NCI-H146 (cell line): ENCODE measurements around the gene SEC61G.

Experiments used
- DNase-seq: peaks from one replicate; lab custom pipeline; 2025; lab: John Stamatoyannopoulos, UW

The SEC61G gene

GRCh38 chr7:54758702-54759592 is at the start of gene SEC61G:
TSS of gene SEC61G (minus strand) at chr7:54759211. CDS start at chr7:54757588, 1,623 bp downstream.
- DNase-seq, result peak; percentile 97

GRCh38 chr7:54802841-54803240 is 43.8 kb upstream of the SEC61G start:
- no peak for DNase-seq

DNA sequence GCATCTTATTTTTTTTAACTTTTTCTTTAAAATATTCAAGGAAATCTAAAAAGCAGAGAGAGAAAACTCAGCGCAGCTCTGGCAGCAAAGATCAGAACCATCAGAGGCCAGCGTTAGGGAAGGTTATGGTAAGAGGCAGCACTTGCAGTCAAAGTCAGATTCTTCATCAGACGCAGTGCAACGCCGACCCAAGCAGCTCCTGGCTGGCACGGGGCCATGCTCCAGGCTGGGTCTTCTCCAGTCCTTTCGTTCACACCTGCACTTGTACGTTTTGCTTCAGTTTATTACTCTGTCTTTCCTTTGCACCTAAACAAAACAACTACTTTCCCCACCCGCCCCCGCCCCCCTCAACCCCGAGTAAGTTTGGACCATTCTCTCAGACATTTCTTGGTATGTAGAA is 43.1 kb upstream of the SEC61G start:
- no peak for DNase-seq

DNA sequence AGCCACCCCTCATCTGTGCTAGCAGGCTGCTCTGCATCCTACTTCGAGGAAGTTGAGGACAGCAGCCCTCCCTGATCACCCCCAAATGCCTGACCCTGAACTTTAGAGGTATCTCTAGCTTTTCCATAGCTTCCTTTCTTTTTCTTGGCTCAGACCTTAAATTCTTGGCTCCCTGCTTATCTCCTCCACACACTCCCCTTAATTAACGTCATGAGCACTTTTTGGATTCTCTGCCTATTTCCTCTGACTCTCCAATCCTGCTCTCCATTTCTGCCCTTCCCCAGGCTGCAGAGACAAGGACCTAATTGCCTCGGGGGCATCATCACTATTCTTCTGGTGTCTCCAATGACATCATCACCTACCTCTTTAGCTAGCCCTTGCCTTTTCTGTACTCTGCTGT is 40.8 kb upstream of the SEC61G start:
- no peak for DNase-seq

DNA sequence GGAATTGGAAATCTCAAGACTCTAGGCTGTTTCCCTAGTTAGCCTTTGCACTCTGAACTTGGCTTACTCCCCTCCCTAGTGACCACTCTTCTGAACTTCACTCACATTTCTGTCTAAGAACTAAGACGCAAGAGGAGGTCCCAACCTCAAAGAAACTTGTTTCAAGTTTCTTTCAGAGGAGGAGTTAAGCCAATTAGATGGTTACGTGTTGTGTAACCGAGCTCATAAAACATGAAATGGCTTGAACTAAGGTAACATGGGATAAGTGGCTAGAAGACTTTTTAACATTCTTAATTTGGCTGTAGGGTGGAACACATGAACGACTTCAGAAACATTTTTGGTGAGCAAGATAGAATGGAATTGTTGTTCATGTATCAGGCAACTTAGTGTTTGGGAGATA is 39.5 kb upstream of the SEC61G start:
- DNase-seq, result no peak

- DNase-seq, result no peak
Observed at GRCh38 chr7:54796853-54797252, 37.8 kb upstream of the SEC61G start.

DNA sequence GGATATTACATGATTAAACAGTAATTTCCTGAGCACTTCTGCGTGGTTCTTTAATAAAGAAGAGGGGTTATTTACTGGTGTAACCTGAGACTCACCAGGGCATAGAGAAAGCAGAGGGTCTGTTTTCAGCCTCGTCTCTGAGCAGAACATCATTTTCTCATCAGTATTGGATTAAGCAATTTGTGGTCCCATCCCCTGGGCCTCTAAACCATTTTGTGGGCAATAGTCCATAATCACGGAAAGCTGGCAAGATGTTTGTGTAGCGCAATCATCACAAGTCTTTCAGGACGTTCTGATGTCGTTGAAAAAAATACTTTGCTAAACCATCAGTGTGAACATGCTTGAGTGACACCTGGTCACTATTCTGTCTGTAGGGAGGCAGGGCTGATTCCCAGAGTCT is 37.1 kb upstream of the SEC61G start:
- no peak for DNase-seq

DNA sequence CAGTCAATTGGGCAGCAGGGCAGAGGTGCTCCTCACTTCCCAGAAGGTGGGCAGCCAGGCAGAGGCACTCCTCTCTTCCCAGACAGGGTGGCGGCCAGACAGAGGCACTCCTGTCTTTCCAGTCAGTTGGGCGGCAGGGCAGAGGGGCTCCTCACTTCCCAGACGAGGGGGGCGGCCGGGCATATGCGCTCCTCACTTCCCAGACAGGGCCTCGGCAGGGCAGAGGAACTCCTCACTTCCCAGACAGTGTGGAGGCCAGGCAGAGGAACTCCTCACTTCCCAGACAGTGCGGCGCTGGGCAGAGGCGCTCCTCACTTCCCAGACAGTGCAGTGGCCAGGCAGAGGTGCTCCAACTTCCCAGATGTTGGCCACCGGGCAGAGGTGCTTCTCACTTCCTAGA is 33.4 kb upstream of the SEC61G start:
- DNase-seq, result no peak

- no peak for DNase-seq
Observed at GRCh38 chr7:54788664-54789063, 29.7 kb upstream of the SEC61G start.

- DNase-seq, result no peak
Observed at GRCh38 chr7:54785261-54785660, 26.2 kb upstream of the SEC61G start.

GRCh38 chr7:54783952-54784351 is 24.9 kb upstream of the SEC61G start:
- no peak for DNase-seq

DNA sequence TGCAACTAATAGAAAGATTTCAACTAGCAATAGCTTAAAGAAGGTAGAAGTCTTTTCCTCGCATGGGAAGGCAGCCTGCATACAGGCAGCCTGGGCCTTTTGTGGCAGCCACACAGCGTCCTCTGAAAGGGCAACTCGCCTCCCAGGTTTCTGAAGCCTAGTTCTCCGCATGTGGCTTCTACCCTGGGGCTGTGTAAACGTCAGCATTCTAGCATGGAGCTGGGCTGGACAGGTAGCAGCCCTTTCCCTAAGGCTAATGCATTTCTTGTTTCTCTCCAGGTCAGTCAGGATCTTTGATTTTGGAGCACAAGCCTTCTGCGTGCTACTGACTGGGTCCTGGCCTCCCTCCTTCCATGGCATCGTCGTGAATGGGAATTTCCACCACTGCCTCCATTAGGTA is 23.8 kb upstream of the SEC61G start:
- DNase-seq, result no peak

DNA sequence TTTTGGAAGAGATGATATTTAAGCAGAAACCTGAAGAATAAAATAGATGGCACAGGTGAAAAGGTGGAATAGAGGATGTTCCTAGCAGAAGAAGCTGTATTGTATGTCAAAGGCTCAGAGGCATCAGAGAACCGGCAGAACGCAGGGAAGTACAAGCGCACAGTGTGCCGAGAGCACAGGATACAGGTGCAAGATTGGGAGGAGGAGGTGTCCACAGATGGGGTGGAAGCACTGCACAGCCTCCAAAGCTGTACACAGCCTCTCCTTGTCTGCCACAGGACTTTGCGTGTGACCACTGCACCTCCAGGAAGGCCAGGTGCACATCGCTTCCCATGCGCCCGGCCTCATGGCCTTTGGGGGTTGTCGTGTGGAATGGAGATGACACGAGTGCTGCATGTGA is 23.3 kb upstream of the SEC61G start:
- no peak for DNase-seq

- DNase-seq, result no peak
Observed at GRCh38 chr7:54781134-54781920, 22.3 kb upstream of the SEC61G start.

- DNase-seq, result no peak
Observed at GRCh38 chr7:54780490-54780889, 21.5 kb upstream of the SEC61G start.

- no peak for DNase-seq
Observed at GRCh38 chr7:54778696-54779540, 19.9 kb upstream of the SEC61G start.

- DNase-seq, result no peak
Observed at GRCh38 chr7:54778166-54778565, 19.2 kb upstream of the SEC61G start.

DNA sequence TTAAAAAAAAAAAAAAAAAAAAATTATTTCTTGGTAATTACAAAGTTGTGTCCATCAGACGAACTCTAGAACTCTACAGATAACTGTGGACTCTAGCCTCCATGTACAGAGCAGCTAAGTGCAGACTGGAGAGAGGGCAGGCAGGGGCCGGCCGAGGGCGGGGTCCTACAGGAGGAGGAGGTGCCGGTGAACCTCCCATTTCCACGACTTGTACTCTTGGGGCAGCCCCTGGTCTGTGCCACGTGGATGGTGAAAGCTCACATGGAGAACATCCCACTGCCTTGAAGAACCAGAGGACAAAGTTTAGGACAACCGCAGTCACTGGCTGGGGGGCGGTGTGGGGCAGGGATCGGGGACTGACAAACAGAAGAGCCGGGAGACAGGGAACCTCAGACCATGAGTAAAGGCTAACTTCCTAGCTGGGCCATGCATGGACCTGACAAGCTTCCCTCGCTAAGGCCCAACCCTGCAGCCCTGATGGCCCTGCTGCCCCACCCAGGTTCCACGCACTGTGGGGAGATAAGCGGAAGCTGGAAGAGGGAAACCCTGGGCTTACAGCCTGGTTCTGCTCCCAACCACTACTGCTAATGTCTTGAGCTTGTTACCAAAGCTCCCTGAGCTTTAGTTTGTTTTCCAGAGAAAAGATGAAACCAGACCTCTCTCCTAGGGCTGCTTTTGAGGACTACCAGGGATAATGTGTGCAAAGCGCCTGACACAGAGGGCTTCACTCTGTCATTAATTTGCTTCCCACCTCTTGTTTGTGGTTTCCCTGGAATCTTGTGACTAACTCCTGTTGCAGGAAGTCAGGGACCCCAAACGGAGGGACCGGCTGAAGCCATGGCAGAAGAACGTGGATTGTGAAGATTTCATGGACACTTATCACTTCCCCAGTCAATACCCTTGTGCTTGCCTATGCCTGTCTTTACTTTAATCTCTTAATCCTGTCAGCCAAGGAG is 16.1 kb upstream of the SEC61G start:
- DNase-seq, result no peak

GRCh38 chr7:54773472-54774399 is 14.7 kb upstream of the SEC61G start:
- peak; percentile 77 for DNase-seq

DNA sequence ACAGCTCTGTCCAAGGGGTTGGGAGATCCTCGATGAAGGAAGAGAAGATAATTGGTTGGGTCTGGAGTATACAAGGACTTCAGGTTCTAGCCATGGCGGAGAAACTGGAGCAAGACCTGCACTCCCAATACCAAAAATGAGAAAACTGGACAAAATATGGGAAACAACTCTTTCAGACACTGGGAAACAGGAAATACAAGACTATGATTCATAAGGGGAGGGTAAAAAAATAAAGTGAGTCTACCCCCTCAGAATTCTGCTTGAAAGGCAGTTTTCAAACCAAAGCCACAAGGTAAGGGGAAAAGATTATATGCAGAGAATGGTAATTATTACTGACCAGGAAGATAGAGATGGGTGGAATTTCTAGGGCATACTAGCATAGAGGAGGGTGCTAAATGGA is 10.2 kb upstream of the SEC61G start:
- no peak for DNase-seq
